Kasumi-1 (cell line): ENCODE measurements around the gene TNXB.
"Not testable (repeated sequence)": the region's sequence is repeated elsewhere in the genome, so short reads cannot be mapped to it uniquely, and the experiment has no call there.

Source experiments
- DNase-seq, 2 experiments: peaks; one replicate each; lab custom pipeline; 2025; lab: John Stamatoyannopoulos, UW

Gene TNXB

DNA sequence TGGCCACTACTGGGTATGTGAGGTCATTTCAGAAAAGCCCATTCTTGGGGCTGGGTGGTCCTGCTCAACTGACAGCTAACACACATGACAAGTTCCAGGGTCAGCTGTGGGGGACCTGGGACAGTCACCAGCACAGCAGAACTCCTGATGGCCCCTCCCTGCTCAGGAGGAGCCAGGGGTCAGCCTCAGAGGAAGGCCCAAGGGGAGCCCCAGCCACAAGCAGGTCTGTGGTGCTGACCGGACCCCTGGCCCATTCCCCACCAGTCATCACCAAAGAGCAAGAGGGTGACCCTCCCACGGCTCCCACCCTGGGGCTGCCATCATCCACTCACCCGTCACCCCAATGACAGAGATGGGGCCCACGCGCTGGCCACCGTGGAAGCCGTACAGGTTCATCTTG lies 52.9 kb downstream of the TNXB start:
- no peak for DNase-seq

- not testable (repeated sequence) for DNase-seq
Measured at GRCh38 chr6:32055756-32056155, 53.4 kb downstream of the TNXB start.

- not testable (repeated sequence) for DNase-seq
Measured at GRCh38 chr6:32053314-32053713, 55.8 kb downstream of the TNXB start.

DNA sequence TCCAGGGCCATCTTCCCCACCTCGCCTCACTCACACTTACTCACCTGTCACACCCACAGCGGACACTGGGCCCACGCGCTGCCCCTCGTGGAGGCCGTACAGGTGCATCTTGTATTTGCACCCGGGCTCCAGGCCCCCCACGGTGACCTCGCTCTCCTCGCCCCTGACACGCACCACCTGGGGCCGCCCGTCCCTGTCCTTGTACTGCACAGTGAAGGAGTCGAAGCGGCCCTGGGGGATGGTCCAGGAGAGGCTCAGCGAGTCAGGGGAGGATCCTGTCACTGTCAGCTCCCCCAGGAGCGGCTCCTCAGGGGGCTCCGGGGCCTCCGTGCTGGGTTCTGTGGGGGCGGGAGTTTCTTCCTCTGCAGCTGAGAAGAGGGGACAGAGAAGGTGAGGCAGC lies 56.5 kb downstream of the TNXB start:
- not testable (repeated sequence) for DNase-seq

GRCh38 chr6:32050562-32050961 lies 58.6 kb downstream of the TNXB start:
- DNase-seq = no peak

GRCh38 chr6:32049736-32050135 lies 59.4 kb downstream of the TNXB start:
- DNase-seq = not testable (repeated sequence)

DNA sequence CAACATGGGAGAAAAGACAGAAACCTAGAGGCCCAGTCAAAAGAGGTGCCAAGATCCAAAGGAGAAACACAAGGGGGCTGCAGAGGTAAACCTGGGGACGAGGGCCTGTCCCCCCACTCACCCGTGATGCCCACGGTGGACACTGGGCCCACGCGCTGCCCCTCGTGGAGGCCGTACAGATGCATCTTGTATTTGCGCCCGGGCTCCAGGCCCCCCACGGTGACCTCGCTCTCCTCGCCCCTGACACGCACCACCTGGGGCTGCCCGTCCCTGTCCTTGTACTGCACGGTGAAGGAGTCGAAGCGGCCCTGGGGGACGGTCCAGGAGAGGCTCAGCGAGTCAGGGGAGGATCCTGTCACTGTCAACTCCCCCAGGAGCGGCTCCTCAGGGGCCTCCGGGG lies 60.0 kb downstream of the TNXB start:
- not testable (repeated sequence) for DNase-seq

DNA sequence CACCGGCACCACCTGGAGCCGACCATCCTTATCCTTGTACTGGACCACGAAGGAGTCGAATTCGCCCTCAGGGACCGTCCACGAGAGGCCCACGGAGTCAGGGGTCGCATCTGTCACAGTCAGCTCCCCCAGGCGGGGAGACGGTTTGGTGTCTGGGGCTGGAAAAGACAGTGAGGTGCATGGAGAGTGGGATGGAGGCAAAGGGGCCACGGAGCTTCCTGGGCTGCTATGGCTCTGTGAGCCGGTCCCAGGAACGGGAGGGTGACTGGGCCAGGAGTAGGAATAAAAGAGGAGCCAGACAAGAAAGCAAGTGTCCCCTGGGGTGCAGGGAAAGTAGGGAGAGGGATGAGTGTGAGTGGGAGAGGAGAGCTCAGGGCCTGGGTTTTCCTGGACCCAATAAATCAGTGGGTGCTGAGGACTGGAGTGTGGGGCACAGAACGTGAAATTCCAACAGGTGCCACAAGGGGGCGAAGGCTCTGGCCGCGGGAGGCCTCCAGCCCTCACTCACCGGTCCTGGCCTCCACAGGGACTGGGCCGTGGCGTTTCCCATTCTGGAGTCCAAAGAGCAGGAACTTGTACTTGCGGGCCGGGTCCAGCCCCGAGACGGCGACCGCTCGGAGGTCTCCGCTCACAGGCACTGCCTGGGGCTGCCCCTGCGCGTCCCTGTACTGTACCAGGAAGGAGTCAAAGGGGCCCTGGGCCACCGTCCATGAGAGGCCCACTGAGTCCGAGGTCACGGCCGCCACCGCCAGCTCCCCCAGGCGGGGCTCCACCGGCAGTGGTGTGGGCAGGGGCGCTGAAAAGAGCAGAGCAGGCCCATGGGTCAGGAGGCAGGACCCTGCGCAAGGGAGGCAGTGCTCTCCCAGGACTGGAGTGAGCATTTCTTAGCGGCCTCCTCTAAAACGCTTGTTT lies 61.0 kb downstream of the TNXB start:
- peak; percentile 38 to 45 for DNase-seq

- no peak for DNase-seq
Measured at GRCh38 chr6:32047539-32047854, 61.6 kb downstream of the TNXB start.

GRCh38 chr6:32047084-32047478 lies 62.1 kb downstream of the TNXB start:
- DNase-seq = no peak

GRCh38 chr6:32046450-32047083 lies 62.6 kb downstream of the TNXB start:
- no peak for DNase-seq

DNA sequence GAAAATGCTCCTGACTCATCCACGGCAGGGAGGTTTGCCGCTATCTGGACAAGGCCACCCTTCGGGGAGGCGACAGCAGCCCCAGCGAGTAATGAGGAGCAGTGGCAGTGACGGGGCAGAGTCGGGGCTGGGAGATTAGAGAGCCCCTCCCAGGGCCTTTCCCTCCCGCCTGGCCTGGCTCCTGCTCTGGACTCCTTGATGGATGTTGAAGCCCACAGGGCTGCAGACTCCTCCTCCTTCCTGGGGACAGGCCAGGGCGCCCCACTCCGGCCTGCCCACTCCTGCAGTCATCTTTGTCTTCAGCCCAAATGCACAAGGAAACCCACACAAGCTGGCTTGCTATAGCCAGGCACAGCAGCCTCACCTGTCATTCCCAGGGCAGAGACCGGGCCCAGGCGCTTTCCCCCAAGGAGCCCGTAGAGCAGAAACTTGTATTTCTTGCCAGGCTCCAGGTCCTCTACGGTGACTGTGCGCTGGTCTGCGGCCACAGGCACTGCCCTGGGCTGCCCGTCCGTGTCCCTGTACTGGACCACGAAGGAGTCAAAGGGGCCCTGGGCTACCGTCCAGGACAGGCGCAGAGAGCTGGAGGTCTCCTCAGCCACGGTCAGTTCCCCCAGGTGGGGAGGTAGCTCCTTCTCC lies 63.2 kb downstream of the TNXB start:
- no peak for DNase-seq

DNA sequence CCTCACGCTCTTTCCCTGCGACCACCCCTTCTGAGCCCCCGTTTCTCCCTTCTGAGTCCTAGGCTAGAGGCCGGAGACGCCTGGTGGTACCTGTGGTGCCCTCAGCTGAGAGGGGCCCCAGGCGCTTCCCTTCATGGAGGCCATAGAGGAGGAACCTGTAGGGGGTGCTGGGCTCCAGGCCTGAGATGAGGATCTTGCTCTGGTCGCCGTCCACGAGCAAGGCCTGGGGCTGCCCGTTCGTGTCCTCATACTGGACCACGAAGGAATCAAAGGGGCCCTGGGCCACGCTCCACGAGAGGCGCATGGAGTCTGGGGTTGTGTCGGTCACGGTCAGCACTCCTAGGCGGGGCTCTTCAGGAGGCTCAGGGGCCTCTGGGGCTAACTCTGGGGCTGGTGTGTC lies 64.2 kb downstream of the TNXB start:
- not testable (repeated sequence) for DNase-seq

DNA sequence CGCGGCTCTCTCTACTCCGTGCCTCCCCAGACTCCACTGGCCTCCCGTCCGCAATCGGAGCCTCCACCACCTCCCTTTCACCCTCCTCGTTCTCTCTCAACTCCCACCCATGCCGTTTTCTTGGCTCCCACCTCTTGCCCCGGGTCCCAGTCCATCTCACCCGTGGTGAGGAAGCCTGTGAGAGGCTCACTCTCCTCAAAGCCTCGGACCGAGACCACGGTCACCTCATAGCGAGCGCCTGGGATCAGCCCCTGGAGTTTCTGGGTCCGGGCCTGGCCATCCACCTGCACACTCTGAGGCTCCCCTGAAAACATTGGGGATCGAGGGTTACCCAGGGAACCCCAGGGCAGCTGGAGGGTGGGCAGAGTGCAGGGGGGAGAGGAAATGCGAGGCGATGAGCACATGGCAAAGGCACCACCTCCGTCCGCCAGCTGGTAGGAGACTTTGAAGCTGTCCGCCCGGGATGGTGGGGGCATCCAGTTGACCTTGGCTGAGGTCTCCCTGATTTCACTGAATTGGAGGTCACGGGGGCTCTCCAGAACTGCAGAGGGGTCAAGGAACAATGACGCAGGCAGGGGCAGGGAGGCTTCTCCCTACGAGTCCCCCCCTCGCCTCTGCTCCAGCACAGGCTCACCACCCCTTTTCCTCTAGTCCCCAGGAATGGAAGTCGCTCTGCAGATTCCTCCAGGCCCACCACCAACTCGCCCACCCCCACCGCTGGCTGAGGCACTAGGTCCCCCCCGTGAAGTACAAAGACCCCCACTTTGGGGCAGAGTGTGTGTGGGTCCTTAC lies 65.4 kb downstream of the TNXB start:
- not testable (repeated sequence) for DNase-seq

- not testable (repeated sequence) for DNase-seq
Measured at GRCh38 chr6:32042276-32042675, 66.9 kb downstream of the TNXB start.

- not testable (repeated sequence) for DNase-seq
Measured at GRCh38 chr6:32041385-32041784, 67.8 kb downstream of the TNXB start.

DNA sequence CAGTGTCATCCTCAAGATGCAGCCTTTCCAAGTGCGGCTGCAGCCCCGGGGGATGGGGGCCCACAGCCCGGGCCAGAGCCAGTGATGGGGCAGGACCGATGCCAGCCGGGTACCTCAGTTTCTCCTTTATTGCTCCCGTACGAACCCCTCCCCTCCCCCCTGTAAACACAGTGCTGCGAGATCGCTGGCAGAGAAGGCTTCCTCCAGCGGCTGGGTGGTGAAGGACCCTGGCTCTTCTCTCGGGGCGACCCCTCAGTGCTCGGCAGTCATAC lies 68.2 kb downstream of the TNXB start:
- DNase-seq = not testable (repeated sequence)

GRCh38 chr6:32040299-32041049 lies 68.7 kb downstream of the TNXB start:
- not testable (repeated sequence) for DNase-seq

DNA sequence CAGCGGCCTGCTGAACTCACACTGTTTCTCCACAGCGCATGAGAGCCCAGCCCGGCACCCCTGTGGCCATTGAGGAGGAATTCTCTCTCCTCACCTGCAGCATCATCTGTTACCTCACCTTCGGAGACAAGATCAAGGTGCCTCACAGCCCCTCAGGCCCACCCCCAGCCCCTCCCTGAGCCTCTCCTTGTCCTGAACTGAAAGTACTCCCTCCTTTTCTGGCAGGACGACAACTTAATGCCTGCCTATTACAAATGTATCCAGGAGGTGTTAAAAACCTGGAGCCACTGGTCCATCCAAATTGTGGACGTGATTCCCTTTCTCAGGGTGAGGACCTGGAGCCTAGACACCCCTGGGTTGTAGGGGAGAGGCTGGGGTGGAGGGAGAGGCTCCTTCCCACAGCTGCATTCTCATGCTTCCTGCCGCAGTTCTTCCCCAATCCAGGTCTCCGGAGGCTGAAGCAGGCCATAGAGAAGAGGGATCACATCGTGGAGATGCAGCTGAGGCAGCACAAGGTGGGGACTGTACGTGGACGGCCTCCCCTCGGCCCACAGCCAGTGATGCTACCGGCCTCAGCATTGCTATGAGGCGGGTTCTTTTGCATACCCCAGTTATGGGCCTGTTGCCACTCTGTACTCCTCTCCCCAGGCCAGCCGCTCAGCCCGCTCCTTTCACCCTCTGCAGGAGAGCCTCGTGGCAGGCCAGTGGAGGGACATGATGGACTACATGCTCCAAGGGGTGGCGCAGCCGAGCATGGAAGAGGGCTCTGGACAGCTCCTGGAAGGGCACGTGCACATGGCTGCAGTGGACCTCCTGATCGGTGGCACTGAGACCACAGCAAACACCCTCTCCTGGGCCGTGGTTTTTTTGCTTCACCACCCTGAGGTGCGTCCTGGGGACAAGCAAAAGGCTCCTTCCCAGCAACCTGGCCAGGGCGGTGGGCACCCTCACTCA lies 69.5 kb downstream of the TNXB start:
- not testable (repeated sequence) for DNase-seq

GRCh38 chr6:32038878-32039277 lies 70.3 kb downstream of the TNXB start:
- DNase-seq = not testable (repeated sequence)
